ENCODE results near the gene JARID2.

GRCh38 chr6:15368873-15369272, 123.0 kb downstream of the JARID2 start:
- TF ChIP-seq CTCF (IDR thresholded peaks at IDR 0.05 in 2 of 3, conservative IDR thresholded peaks at IDR 0.05 in 1 of 3; ENCODE audit: control insufficient read depth in 2 of 3, extremely low read depth in 1 of 3, insufficient read depth in 1 of 3, low read depth in 3 of 3, low read length in 3 of 3): no peak
- TF ChIP-seq EZH2 (IDR thresholded peaks at IDR 0.05; ENCODE audit: borderline replicate concordance, control insufficient read depth, low read depth, low read length): no peak
- no peak for TF ChIP-seq RAD21 (IDR thresholded peaks at IDR 0.05; ENCODE audit: insufficient read depth, low read depth, low read length)
- TF ChIP-seq ATF3 (IDR thresholded peaks at IDR 0.05; ENCODE audit: borderline replicate concordance, extremely low read depth, low read depth, low read length): no peak
- no peak for TF ChIP-seq BMI1 (IDR thresholded peaks at IDR 0.05; ENCODE audit: borderline replicate concordance)
- TF ChIP-seq SMAD1 (IDR thresholded peaks at IDR 0.05; ENCODE audit: low read depth, partially characterized antibody): no peak
- no peak for TF ChIP-seq MAX (IDR thresholded peaks at IDR 0.05; ENCODE audit: low read depth, low read length)
- TF ChIP-seq JUNB (IDR thresholded peaks at IDR 0.05): no peak
- TF ChIP-seq ATF2 (IDR thresholded peaks at IDR 0.05; ENCODE audit: low read length): 0 out of 2 replicates have a peak, but pooled peaks have one; percentile 9
- no peak for TF ChIP-seq RB1 (IDR thresholded peaks at IDR 0.05; ENCODE audit: borderline replicate concordance)
- no peak for TF ChIP-seq RCOR1 (conservative IDR thresholded peaks at IDR 0.05; ENCODE audit: low read depth, low read length)
- no peak for TF ChIP-seq TAF1 (IDR thresholded peaks at IDR 0.05; ENCODE audit: borderline replicate concordance, low read depth, low read length)
- no peak for TF ChIP-seq BCLAF1 (IDR thresholded peaks at IDR 0.05)
